Measurements from ENCODE around the gene SSR4. TPM values are rescaled to one million over a fixed set of nuclear protein-coding genes. Genes with fewer than 3 reads are reported as not detected.

Gene SSR4
- polyA plus RNA-seq, 2 of the 4 experiments (the other 2 are of a cell fraction), result 212 to 352 TPM

GRCh38 chrX:153845195-153845594 is 50.7 kb downstream of the SSR4 start:
- no peaks in the 10 kb centered on the region for H3K4me1 ChIP-seq
- 38% methylated on average over 6 of the region's 6 CpGs for WGBS (ENCODE audit: missing lambda C conversion rate)
- H3K27ac ChIP-seq, result no peak overlapping the region
- no peak for ATAC-seq
- H3K9me3 ChIP-seq, result no peaks in the 10 kb centered on the region
- H3K4me2 ChIP-seq, result no peak overlapping the region
- FAIRE-seq, result no peak
- no peak overlapping the region for H3K4me3 ChIP-seq
- ChIA-PET CTCF (no interaction called here), POLR2A (no interaction called here)
- no peak for DNase-seq (ENCODE audit: low read depth in 1 of 2, low spot score in 1 of 2)
- TF ChIP-seq HDAC2 (IDR thresholded peaks at IDR 0.05) (no peak), E2F6 (IDR thresholded peaks at IDR 0.05; ENCODE audit: borderline replicate concordance, low read depth) (no peak), RAD21 (conservative IDR thresholded peaks at IDR 0.05 in 1 of 2, IDR thresholded peaks at IDR 0.05 in 1 of 2) (no peak), HOXB13 (CRISPR knock-in tag; IDR thresholded peaks at IDR 0.05; ENCODE audit: low read depth) (no peak), RNF2 (IDR thresholded peaks at IDR 0.05; ENCODE audit: borderline replicate concordance, low read depth) (no peak), HMGXB4 (CRISPR knock-in tag; IDR thresholded peaks at IDR 0.05; ENCODE audit: borderline replicate concordance) (no peak), FOXS1 (CRISPR knock-in tag; IDR thresholded peaks at IDR 0.05) (no peak), GATA3 (IDR thresholded peaks at IDR 0.05; ENCODE audit: borderline replicate concordance) (no peak), ZC3H11A (IDR thresholded peaks at IDR 0.05) (no peak), SMC3 (IDR thresholded peaks at IDR 0.05) (no peak), MAZ (IDR thresholded peaks at IDR 0.05; ENCODE audit: borderline replicate concordance, low read depth, low read length) (no peak), HOXB5 (CRISPR knock-in tag; IDR thresholded peaks at IDR 0.05) (no peak)
- TF ChIP-seq, protein P1, sequence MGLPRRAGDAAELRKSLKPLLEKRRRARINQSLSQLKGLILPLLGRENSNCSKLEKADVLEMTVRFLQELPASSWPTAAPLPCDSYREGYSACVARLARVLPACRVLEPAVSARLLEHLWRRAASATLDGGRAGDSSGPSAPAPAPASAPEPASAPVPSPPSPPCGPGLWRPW (IDR thresholded peaks at IDR 0.05), result no peak

GRCh38 chrX:153845842-153846241 is 51.4 kb downstream of the SSR4 start:
- CTCF ChIA-PET, result no interaction called here
- no peak overlapping the region for H3K4me3 ChIP-seq
- POLR2A ChIA-PET, result no interaction called here
- ATAC-seq (no peak), FAIRE-seq (no peak), DNase-seq (ENCODE audit: low read depth in 1 of 2, low spot score in 1 of 2) (no peak)
- WGBS (ENCODE audit: missing lambda C conversion rate), result 18% methylated on average over 3 of the region's 3 CpGs
- H3K4me1 ChIP-seq, result no peaks in the 10 kb centered on the region
- H3K4me2 ChIP-seq, result no peak overlapping the region
- TF ChIP-seq ESRRA (IDR thresholded peaks at IDR 0.05; ENCODE audit: borderline replicate concordance, low read length) (no peak), USF2 (IDR thresholded peaks at IDR 0.05) (no peak), HOXB13 (CRISPR knock-in tag; IDR thresholded peaks at IDR 0.05; ENCODE audit: low read depth) (no peak), SMC3 (IDR thresholded peaks at IDR 0.05) (no peak), HDAC2 (IDR thresholded peaks at IDR 0.05) (no peak), ZSCAN20 (CRISPR knock-in tag; IDR thresholded peaks at IDR 0.05) (no peak), CEBPB (IDR thresholded peaks at IDR 0.05) (no peak)
- TF ChIP-seq, protein P1 (IDR thresholded peaks at IDR 0.05), result no peak
- H3K27ac ChIP-seq, result no peak overlapping the region
- H3K9me3 ChIP-seq, result no peaks in the 10 kb centered on the region

Other genes with a start within 250 kb of the SSR4 start
- gene CCNQ, start 195.5 kb upstream of the SSR4 start, polyA plus RNA-seq (2011; rRNA removed), result 25.6 and 29.9 TPM in 2 replicates
- gene CCNQ, start 195.5 kb upstream of the SSR4 start, polyA plus RNA-seq (2017; fragmentation: RNase III; extraction: RNeasy Plus Mini Kit Qiagen cat#74134 plus additional on column Dnase treatment), result 32.0 to 36.0 TPM (median 32.6 TPM) in 3 replicates
- gene DUSP9, start 147.5 kb upstream of the SSR4 start, polyA plus RNA-seq (2011; rRNA removed), result 0.65 and 0.75 TPM in 2 replicates
- gene DUSP9, start 147.5 kb upstream of the SSR4 start, polyA plus RNA-seq (2017; fragmentation: RNase III; extraction: RNeasy Plus Mini Kit Qiagen cat#74134 plus additional on column Dnase treatment), result 1.3 to 1.6 TPM (median 1.3 TPM) in 3 replicates
- 0.17 TPM in 2 replicates for gene PNCK, start 120.9 kb upstream of the SSR4 start, polyA plus RNA-seq (2011; rRNA removed)
- 0.13 to 0.30 TPM (median 0.25 TPM) in 3 replicates for gene PNCK, start 120.9 kb upstream of the SSR4 start, polyA plus RNA-seq (2017; fragmentation: RNase III; extraction: RNeasy Plus Mini Kit Qiagen cat#74134 plus additional on column Dnase treatment)
- gene SLC6A8, start 106.7 kb upstream of the SSR4 start, polyA plus RNA-seq (2011; rRNA removed), result 2.0 and 3.4 TPM in 2 replicates
- 5.7 to 6.9 TPM (median 6.1 TPM) in 3 replicates for gene SLC6A8, start 106.7 kb upstream of the SSR4 start, polyA plus RNA-seq (2017; fragmentation: RNase III; extraction: RNeasy Plus Mini Kit Qiagen cat#74134 plus additional on column Dnase treatment)
- 217 and 257 TPM in 2 replicates for gene BCAP31, start 70.3 kb upstream of the SSR4 start, polyA plus RNA-seq (2011; rRNA removed)
- gene BCAP31, start 70.3 kb upstream of the SSR4 start, polyA plus RNA-seq (2017; fragmentation: RNase III; extraction: RNeasy Plus Mini Kit Qiagen cat#74134 plus additional on column Dnase treatment), result 335 to 351 TPM (median 349 TPM) in 3 replicates
- gene ABCD1, start 69.8 kb upstream of the SSR4 start, polyA plus RNA-seq (2011; rRNA removed), result 1.7 and 1.8 TPM in 2 replicates
- 3.3 to 5.1 TPM (median 3.8 TPM) in 3 replicates for gene ABCD1, start 69.8 kb upstream of the SSR4 start, polyA plus RNA-seq (2017; fragmentation: RNase III; extraction: RNeasy Plus Mini Kit Qiagen cat#74134 plus additional on column Dnase treatment)
- 1.1 and 1.2 TPM in 2 replicates for gene PLXNB3, start 30.4 kb upstream of the SSR4 start, polyA plus RNA-seq (2011; rRNA removed)
- gene PLXNB3, start 30.4 kb upstream of the SSR4 start, polyA plus RNA-seq (2017; fragmentation: RNase III; extraction: RNeasy Plus Mini Kit Qiagen cat#74134 plus additional on column Dnase treatment), result 2.5 to 3.9 TPM (median 3.1 TPM) in 3 replicates
- not detected in 2 replicates for gene SRPK3, start 13.6 kb upstream of the SSR4 start, polyA plus RNA-seq (2011; rRNA removed)
- 0.03 to 0.08 TPM (median 0.05 TPM) in 3 replicates for gene SRPK3, start 13.6 kb upstream of the SSR4 start, polyA plus RNA-seq (2017; fragmentation: RNase III; extraction: RNeasy Plus Mini Kit Qiagen cat#74134 plus additional on column Dnase treatment)
- 45.6 and 50.7 TPM in 2 replicates for gene IDH3G, start 293 bp upstream of the SSR4 start, polyA plus RNA-seq (2011; rRNA removed)
- 58.5 to 60.3 TPM (median 59.9 TPM) in 3 replicates for gene IDH3G, start 293 bp upstream of the SSR4 start, polyA plus RNA-seq (2017; fragmentation: RNase III; extraction: RNeasy Plus Mini Kit Qiagen cat#74134 plus additional on column Dnase treatment)
- gene PDZD4, start 35.9 kb downstream of the SSR4 start, polyA plus RNA-seq (2011; rRNA removed), result 1.2 and 1.3 TPM in 2 replicates
- 2.3 to 3.0 TPM (median 2.4 TPM) in 3 replicates for gene PDZD4, start 35.9 kb downstream of the SSR4 start, polyA plus RNA-seq (2017; fragmentation: RNase III; extraction: RNeasy Plus Mini Kit Qiagen cat#74134 plus additional on column Dnase treatment)
- gene L1CAM, start 91.5 kb downstream of the SSR4 start, polyA plus RNA-seq (2011; rRNA removed), result 1.9 and 3.1 TPM in 2 replicates
- 12.8 to 14.2 TPM (median 13.3 TPM) in 3 replicates for gene L1CAM, start 91.5 kb downstream of the SSR4 start, polyA plus RNA-seq (2017; fragmentation: RNase III; extraction: RNeasy Plus Mini Kit Qiagen cat#74134 plus additional on column Dnase treatment)
- not detected in 2 replicates for gene AVPR2, start 110.0 kb downstream of the SSR4 start, polyA plus RNA-seq (2011; rRNA removed)
- 0.05 TPM in 1 of 3 replicates, not detected in the others for gene AVPR2, start 110.0 kb downstream of the SSR4 start, polyA plus RNA-seq (2017; fragmentation: RNase III; extraction: RNeasy Plus Mini Kit Qiagen cat#74134 plus additional on column Dnase treatment)
- 0.78 and 0.95 TPM in 2 replicates for gene ARHGAP4, start 131.6 kb downstream of the SSR4 start, polyA plus RNA-seq (2011; rRNA removed)
- gene ARHGAP4, start 131.6 kb downstream of the SSR4 start, polyA plus RNA-seq (2017; fragmentation: RNase III; extraction: RNeasy Plus Mini Kit Qiagen cat#74134 plus additional on column Dnase treatment), result 0.98 to 2.3 TPM (median 1.1 TPM) in 3 replicates
- 63.5 and 88.8 TPM in 2 replicates for gene NAA10, start 140.4 kb downstream of the SSR4 start, polyA plus RNA-seq (2011; rRNA removed)
- gene NAA10, start 140.4 kb downstream of the SSR4 start, polyA plus RNA-seq (2017; fragmentation: RNase III; extraction: RNeasy Plus Mini Kit Qiagen cat#74134 plus additional on column Dnase treatment), result 230 to 251 TPM (median 237 TPM) in 3 replicates
- gene RENBP, start 150.0 kb downstream of the SSR4 start, polyA plus RNA-seq (2011; rRNA removed), result not detected in 2 replicates
- gene RENBP, start 150.0 kb downstream of the SSR4 start, polyA plus RNA-seq (2017; fragmentation: RNase III; extraction: RNeasy Plus Mini Kit Qiagen cat#74134 plus additional on column Dnase treatment), result not detected in 3 replicates
- gene HCFC1, start 177.2 kb downstream of the SSR4 start, polyA plus RNA-seq (2011; rRNA removed), result 4.4 and 11.9 TPM in 2 replicates
- gene HCFC1, start 177.2 kb downstream of the SSR4 start, polyA plus RNA-seq (2017; fragmentation: RNase III; extraction: RNeasy Plus Mini Kit Qiagen cat#74134 plus additional on column Dnase treatment), result 31.0 to 33.3 TPM (median 32.9 TPM) in 3 replicates
- gene TMEM187, start 178.1 kb downstream of the SSR4 start, polyA plus RNA-seq (2011; rRNA removed), result 10.6 and 13.2 TPM in 2 replicates
- 7.0 to 8.8 TPM (median 7.8 TPM) in 3 replicates for gene TMEM187, start 178.1 kb downstream of the SSR4 start, polyA plus RNA-seq (2017; fragmentation: RNase III; extraction: RNeasy Plus Mini Kit Qiagen cat#74134 plus additional on column Dnase treatment)
- 73.1 and 73.6 TPM in 2 replicates for gene IRAK1, start 225.2 kb downstream of the SSR4 start, polyA plus RNA-seq (2011; rRNA removed)
- 177 to 191 TPM (median 179 TPM) in 3 replicates for gene IRAK1, start 225.2 kb downstream of the SSR4 start, polyA plus RNA-seq (2017; fragmentation: RNase III; extraction: RNeasy Plus Mini Kit Qiagen cat#74134 plus additional on column Dnase treatment)

Measured in A549 (cell line).